Gastroesophageal sphincter (tissue), 4 donors: ENCODE data around the gene WWTR1. TPM values are rescaled to one million over a fixed set of nuclear protein-coding genes. Genes with fewer than 3 reads are reported as not detected.
A peak's percentile ranks its signal among the peaks of the same experiment; 100 is the strongest.

ENCODE experiments used
- ATAC-seq: fragments of 150-250 bp; one replicate; pipeline ENCODE4 v1.9.1; 2016; ENCODE audit warnings: mild to moderate bottlenecking, moderate library complexity
- H3K27ac ChIP-seq, 4 donors: fragments of 200-600 bp; sonication (generic) in 3 of 4; 1 replicate in 3 of 4; 2 replicates in 1 of 4; pipeline ENCODE4 v1.5.1; 2016 to 2019
- H3K27me3 ChIP-seq: fragments of 200-600 bp; sonication (generic); one replicate; pipeline ENCODE4 v1.5.1; 2019
- H3K36me3 ChIP-seq, 2 donors: fragments of 200-600 bp; sonication (generic); one replicate each; pipeline ENCODE4 v1.5.1; 2019; ENCODE audit warnings: control low read depth in 1 of 2
- H3K4me1 ChIP-seq, 3 donors: fragments of 200-600 bp; sonication (generic); 1 replicate in 2 of 3; 2 replicates in 1 of 3; pipeline ENCODE4 v1.5.1; 2016 to 2019; ENCODE audit warnings: control low read depth in 2 of 3
- H3K4me3 ChIP-seq, 2 donors: fragments of 200-600 bp; sonication (generic); one replicate each; pipeline ENCODE4 v1.5.1; 2019; ENCODE audit warnings: mild to moderate bottlenecking in 1 of 2, moderate library complexity in 1 of 2
- H3K9me3 ChIP-seq, 3 donors: fragments of 200-600 bp; sonication (generic); one replicate each; pipeline ENCODE4 v1.5.1; 2017 to 2019; ENCODE audit warnings: control low read depth in 2 of 3
- CTCF ChIP-seq, 4 experiments: fragments of 200-600 bp in 2 of 4; fragments of 450-650 bp in 2 of 4; sonication (generic) in 1 of 4; IDR thresholded peaks; one replicate each; pipeline ENCODE4 v1.5.1; 2017 to 2019; ENCODE audit warnings: antibody characterized with exemption in 4 of 4, mild to moderate bottlenecking in 2 of 4, moderate library complexity in 2 of 4
- EP300 ChIP-seq: sonication (generic); formaldehyde crosslinking; IDR thresholded peaks from one replicate; pipeline ENCODE4 v1.6.1; 2017; ENCODE audit warnings: antibody characterized with exemption, mild to moderate bottlenecking
- POLR2A ChIP-seq, 2 donors: fragments of 450-650 bp; IDR thresholded peaks; one replicate each; pipeline ENCODE4 v1.6.1; 2017; ENCODE audit warnings: antibody characterized with exemption in 2 of 2, mild to moderate bottlenecking in 2 of 2, moderate library complexity in 1 of 2
- POLR2AphosphoS5 ChIP-seq: sonication (generic); formaldehyde crosslinking; IDR thresholded peaks from one replicate; pipeline ENCODE4 v1.6.1; 2017; ENCODE audit warnings: antibody characterized with exemption
- WGBS, 2 donors: methylation state at CpG; one replicate each; pipeline ENCODE4 v1.1.5; 2018; ENCODE audit warnings: low coverage in 1 of 2; 5-methylcytosine and 5-hydroxymethylcytosine counted together
- total RNA-seq, 4 donors: library from RNA; depleted of rRNA; stranded (reverse); fragments of >200 nt; gene quantifications; one replicate each; pipeline ENCODE4 v1.1.0, GENCODE V29; 2016

The WWTR1 gene
- total RNA-seq, 4 donors from 2014 or later, result 239 to 482 (median 321) TPM

- 92 to 93% methylated on average over 3 of the region's 3 CpGs for WGBS, 2 donors
- TF ChIP-seq POLR2AphosphoS5, result no peak
- no peak for TF ChIP-seq POLR2A (IDR thresholded peaks at IDR 0.05)
- TF ChIP-seq EP300, result no peak
- no peak for TF ChIP-seq CTCF (IDR thresholded peaks at IDR 0.05)
- no peak overlapping the region for H3K4me3 ChIP-seq
- peaks cover 7 to 84% (median 7%) of the 10 kb centered on the region in 3 donors for H3K4me1 ChIP-seq
- ATAC-seq, result no peak
- no peaks in the 10 kb centered on the region for H3K27me3 ChIP-seq
- no peaks in the 10 kb centered on the region for H3K9me3 ChIP-seq
- no peaks in the 10 kb centered on the region for H3K36me3 ChIP-seq
- peak overlapping the region in 1 of 4 donors; percentile 12 for H3K27ac ChIP-seq
These were observed 97.8 kb downstream of the WWTR1 start for GRCh38 chr3:149560001-149560400.

- 76 to 91% methylated on average over 1 of the region's 1 CpG for whole genome bisulfite sequencing, 2 donors
- Histone ChIP-seq H3K27me3 (no peaks in the 10 kb centered on the region), H3K27ac (peak overlapping the region in 1 of 4 donors; percentile 12), H3K4me1 (peaks cover 8 to 84% (median 11%) of the 10 kb centered on the region in 3 donors), H3K36me3 (no peaks in the 10 kb centered on the region), H3K4me3 (no peak overlapping the region), H3K9me3 (no peaks in the 10 kb centered on the region)
- ATAC-seq, result no peak
- TF ChIP-seq POLR2AphosphoS5, result no peak
- TF ChIP-seq CTCF (IDR thresholded peaks at IDR 0.05), result no peak
- no peak for TF ChIP-seq POLR2A (IDR thresholded peaks at IDR 0.05)
- no peak for TF ChIP-seq EP300
These were observed 98.3 kb downstream of the WWTR1 start for GRCh38 chr3:149559525-149559924.

GRCh38 chr3:149555927-149556326 is 101.9 kb downstream of the WWTR1 start:
- H3K36me3 ChIP-seq, result no peaks in the 10 kb centered on the region
- no peaks in the 10 kb centered on the region for H3K9me3 ChIP-seq
- H3K4me3 ChIP-seq, result no peak overlapping the region
- peak overlapping the region in 2 of 4 donors; percentile 32 to 36 for H3K27ac ChIP-seq
- no peak for ATAC-seq
- 33 to 86% methylated on average over 1 to 2 of the region's 2 CpGs for WGBS, 2 donors
- no peaks in the 10 kb centered on the region for H3K27me3 ChIP-seq
- peaks cover 27 to 88% (median 33%) of the 10 kb centered on the region in 3 donors for H3K4me1 ChIP-seq
- TF ChIP-seq POLR2A (IDR thresholded peaks at IDR 0.05), result no peak
- TF ChIP-seq CTCF (IDR thresholded peaks at IDR 0.05), result no peak

GRCh38 chr3:149554826-149555225 is 103.0 kb downstream of the WWTR1 start:
- WGBS, 2 donors, result 14 to 20% methylated on average over 4 of the region's 4 CpGs
- Histone ChIP-seq H3K9me3 (no peaks in the 10 kb centered on the region), H3K27ac (peak overlapping the region; percentile 14 to 81 (median 74)), H3K27me3 (no peaks in the 10 kb centered on the region), H3K4me1 (peaks cover 27 to 84% (median 29%) of the 10 kb centered on the region in 3 donors), H3K4me3 (no peak overlapping the region), H3K36me3 (no peaks in the 10 kb centered on the region)
- peak; percentile 28 for TF ChIP-seq POLR2AphosphoS5
- TF ChIP-seq POLR2A (IDR thresholded peaks at IDR 0.05), result no peak
- ATAC-seq, result no peak

GRCh38 chr3:149553781-149554451 is 103.9 kb downstream of the WWTR1 start:
- Histone ChIP-seq H3K27ac (peak overlapping the region; percentile 14 to 81 (median 74)), H3K4me1 (peaks cover 27 to 81% (median 32%) of the 10 kb centered on the region in 3 donors)
- WGBS, 2 donors, result 1 to 24% methylated on average over 7 to 13 of the region's 13 CpGs

GRCh38 chr3:149552700-149553099 is 105.1 kb downstream of the WWTR1 start:
- H3K4me1 ChIP-seq, result peaks cover 27 to 90% (median 36%) of the 10 kb centered on the region in 3 donors
- TF ChIP-seq POLR2AphosphoS5, result no peak
- no peak for TF ChIP-seq CTCF (IDR thresholded peaks at IDR 0.05)
- no peak for TF ChIP-seq EP300
- no peak for TF ChIP-seq POLR2A (IDR thresholded peaks at IDR 0.05)
- ATAC-seq, result no peak

More at GRCh38 chr3:149553781-149554451, 103.9 kb downstream of the WWTR1 start:
- no peak for TF ChIP-seq EP300
- TF ChIP-seq POLR2AphosphoS5, result peak; percentile 93
- peak; percentile 71 for ATAC-seq
- no peaks in the 10 kb centered on the region for H3K9me3 ChIP-seq
- no peak overlapping the region for H3K4me3 ChIP-seq
- H3K27me3 ChIP-seq, result no peaks in the 10 kb centered on the region
- H3K36me3 ChIP-seq, result no peaks in the 10 kb centered on the region

More at GRCh38 chr3:149552700-149553099, 105.1 kb downstream of the WWTR1 start:
- H3K4me3 ChIP-seq, result no peak overlapping the region
- H3K27ac ChIP-seq, result peak overlapping the region; percentile 14 to 81 (median 74)
- no peaks in the 10 kb centered on the region for H3K9me3 ChIP-seq
- 47% methylated on average over 2 of the region's 2 CpGs; no CpG with 5 or more reads in 1 of the 2 donors for WGBS, 2 donors
- H3K36me3 ChIP-seq, result no peaks in the 10 kb centered on the region
- H3K27me3 ChIP-seq, result no peaks in the 10 kb centered on the region
